ENCODE measurements around the gene CEP20. TPM values are rescaled to one million over a fixed set of nuclear protein-coding genes. Genes with fewer than 3 reads are reported as not detected.

The CEP20 gene
- total RNA-seq, 2 donors from 2014 or later, result 18.9 to 22.6 TPM

DNA sequence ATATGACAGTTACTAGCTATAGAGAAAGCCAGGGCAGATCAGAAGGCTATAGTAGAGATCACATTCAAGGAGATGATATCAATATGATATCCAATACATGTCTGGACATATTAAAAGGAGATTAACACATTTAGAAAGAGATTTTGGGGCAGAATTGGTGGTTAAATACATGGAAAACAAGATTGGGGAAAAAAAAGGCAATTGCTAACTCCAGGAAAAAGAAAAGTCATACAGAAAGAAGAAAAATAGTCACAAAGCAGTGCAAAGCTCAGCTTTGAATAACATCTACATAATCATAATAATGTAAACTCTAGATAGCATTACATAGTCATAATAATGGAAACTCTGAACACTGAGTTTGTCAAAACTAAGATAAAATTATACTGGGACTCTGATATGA is 72.2 kb downstream of the CEP20 start:
- DNase-seq (no peak), ATAC-seq (no peak)
- intact Hi-C loops (cut with DNase I, micrococcal nuclease), result no loop called here

Other genes starting within 250 kb of the CEP20 start
- 10 to 100 TPM; 54.5 to 85.9 TPM for gene MARF1, start 245.4 kb downstream of the CEP20 start, total RNA-seq
- 10 to 100 TPM; 24.8 to 30.9 TPM for gene NDE1, start 238.4 kb downstream of the CEP20 start, total RNA-seq
- 100 to 1,000 TPM in 1 of 2 donors, 10 to 100 TPM in 1; 39.1 to 579 TPM for gene MYH11, start 31.6 kb downstream of the CEP20 start, total RNA-seq
- 10 to 100 TPM; 18.3 to 23.3 TPM for gene ABCC1, start 61.0 kb upstream of the CEP20 start, total RNA-seq

Data from left colon (tissue), 2 donors.